OCI-LY7 (cell line): ENCODE data around the gene SCML2.

Experiments
- CTCF ChIP-seq: fragments of 200-600 bp; sonication (generic); conservative IDR thresholded peaks from 2 replicates; pipeline ENCODE4 v1.5.1; 2014; ENCODE audit warnings: mild to moderate bottlenecking, antibody characterized with exemption, low read length, moderate library complexity, mixed read lengths
- EZH2phosphoT487 ChIP-seq: fragments of 200-600 bp; sonication (generic); IDR thresholded peaks from 2 replicates; pipeline ENCODE4 v1.6.1; 2018; ENCODE audit warnings: low read depth, borderline replicate concordance, mild to moderate bottlenecking, mixed run types, antibody characterized with exemption, low read length, moderate library complexity, mixed read lengths

GRCh38 chrX:18353931-18354368 lies 538 bp downstream of the SCML2 start:
- TF ChIP-seq CTCF: peak; percentile 56
- TF ChIP-seq EZH2phosphoT487: no peak
